GM21381 (cell line): ENCODE results near the gene RGS7.
"Not testable (repeated sequence)": the region's sequence is repeated elsewhere in the genome, so short reads cannot be mapped to it uniquely, and the experiment has no call there.

ENCODE experiments used
- ATAC-seq: cut with Tn5 transposase; IDR thresholded peaks from one replicate; pipeline ENCODE4 v1.9.1; 2021; ENCODE audit warnings: mild to moderate bottlenecking, moderate library complexity; ENCODE audit not compliant: unreplicated experiment

The RGS7 gene

DNA sequence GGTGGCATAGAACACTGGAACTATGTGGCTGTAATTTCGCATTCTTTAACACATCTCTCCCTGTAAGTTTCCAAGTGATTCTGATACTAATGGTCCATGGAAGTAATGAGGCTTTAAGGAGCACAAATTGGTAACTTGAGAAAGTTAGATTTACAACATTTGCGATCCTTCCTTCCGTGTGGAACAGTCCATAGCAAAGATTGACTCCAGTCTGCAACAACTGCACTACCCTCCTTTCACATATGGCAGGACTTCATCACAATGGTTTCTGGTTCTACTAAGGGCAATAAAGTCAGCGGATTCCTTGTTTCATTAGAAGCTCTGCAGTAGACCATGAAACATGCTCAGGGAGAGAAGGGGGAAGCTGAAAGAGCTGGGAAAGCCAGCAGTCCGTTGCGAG lies 261.2 kb downstream of the RGS7 start:
- no peak for ATAC-seq

- no peak for ATAC-seq
Observed at GRCh38 chr1:241090798-241091197, 266.2 kb downstream of the RGS7 start.

- not testable (repeated sequence) for ATAC-seq
Observed at GRCh38 chr1:241089066-241089465, 267.9 kb downstream of the RGS7 start.

GRCh38 chr1:241088075-241088474 lies 268.9 kb downstream of the RGS7 start:
- not testable (repeated sequence) for ATAC-seq

DNA sequence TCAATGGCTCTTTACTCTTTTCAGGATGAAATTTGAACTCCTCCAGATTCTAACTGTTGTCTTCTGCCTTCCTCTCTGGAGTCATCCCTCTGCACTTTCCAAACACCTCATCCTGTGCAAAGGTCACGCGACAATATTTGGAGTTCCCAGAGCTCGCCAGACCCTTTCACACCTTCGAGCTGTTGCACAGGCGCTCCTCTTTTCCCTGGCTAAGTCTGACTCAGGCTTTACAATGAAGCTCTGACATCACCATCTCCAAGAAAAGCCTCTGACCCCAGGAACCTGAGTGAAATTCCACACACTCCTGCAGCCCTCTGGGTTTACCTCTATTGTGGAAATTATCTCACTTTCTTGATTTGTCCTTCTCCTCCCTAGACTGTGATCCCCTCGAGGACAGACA lies 270.3 kb downstream of the RGS7 start:
- no peak for ATAC-seq

DNA sequence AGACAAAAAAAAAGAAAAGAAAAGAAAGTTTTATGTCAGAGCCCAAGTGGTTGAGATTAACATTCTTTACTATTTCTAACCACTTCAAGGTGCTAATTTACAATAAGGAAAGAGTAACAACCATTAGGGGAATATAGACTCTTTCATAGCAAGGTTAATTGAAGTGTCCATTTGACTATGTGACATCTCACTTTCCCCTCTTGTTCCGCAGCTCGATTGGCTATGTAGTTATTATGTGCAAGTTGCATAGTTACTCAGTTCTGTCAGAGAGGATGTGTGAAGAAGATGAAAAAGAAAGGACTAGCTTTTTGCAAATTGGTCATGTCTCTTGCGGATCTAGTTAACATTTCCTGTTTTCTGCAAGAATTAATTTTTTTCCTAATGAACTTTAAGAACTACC lies 273.7 kb downstream of the RGS7 start:
- ATAC-seq, result no peak

DNA sequence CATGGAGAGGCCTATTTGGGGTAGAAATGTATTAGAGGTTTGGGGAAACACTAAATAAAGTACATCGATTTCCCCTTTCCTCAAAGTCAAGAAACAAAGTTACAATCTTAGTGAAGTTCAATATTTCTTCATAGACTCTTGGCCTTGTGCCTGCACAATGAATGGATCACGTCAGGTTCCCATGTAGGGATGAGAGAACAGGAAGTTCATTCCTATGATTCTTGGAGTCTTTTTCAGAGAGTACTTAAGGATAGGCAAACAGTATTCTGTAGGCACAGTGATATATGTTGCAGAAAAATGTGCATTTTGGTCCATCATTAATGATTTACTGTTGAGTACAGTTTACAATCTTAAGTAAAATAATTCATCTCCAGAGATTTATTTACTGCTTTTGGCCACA lies 275.5 kb downstream of the RGS7 start:
- no peak for ATAC-seq

DNA sequence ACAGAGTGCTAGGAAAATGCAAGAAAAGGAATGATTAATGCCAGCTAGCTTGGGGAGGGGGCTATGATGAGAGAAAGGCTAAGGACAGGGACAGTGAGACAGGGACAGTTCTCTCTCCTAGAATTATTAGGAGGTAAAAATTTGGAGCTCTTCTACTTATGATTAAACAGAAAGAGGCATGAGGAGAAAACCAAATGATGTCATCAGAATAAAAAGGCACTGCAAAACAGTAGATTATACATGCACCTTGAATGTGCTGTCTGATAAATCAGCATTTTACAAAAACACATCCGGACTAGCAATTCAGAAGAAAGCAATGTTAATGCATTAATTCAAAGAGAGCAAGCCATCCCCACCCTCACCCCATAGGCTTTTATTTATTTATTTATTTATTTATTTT lies 277.5 kb downstream of the RGS7 start:
- ATAC-seq, result no peak

GRCh38 chr1:241079047-241079446 lies 278.0 kb downstream of the RGS7 start:
- ATAC-seq, result no peak

GRCh38 chr1:241077386-241078147 lies 279.4 kb downstream of the RGS7 start:
- no peak for ATAC-seq

- no peak for ATAC-seq
Observed at GRCh38 chr1:241074507-241074906, 282.5 kb downstream of the RGS7 start.

DNA sequence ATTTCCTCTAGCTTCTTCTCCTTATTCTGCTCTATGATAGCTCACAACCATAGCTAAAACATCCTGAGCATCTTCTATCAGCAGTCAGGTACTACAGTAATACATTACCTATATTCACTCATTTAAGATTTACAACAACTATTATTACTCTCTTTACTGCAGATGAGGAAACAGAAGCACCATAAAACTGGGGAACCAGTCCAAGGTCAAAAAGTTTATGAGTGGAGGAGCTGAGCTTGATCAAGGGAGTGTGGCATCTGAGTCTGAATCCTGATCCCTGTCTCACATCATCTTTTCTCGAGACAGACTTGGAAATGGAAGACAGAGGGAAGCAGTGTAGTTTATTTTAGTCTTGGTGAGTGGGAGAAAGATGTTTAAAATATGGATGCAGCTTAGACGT lies 288.6 kb downstream of the RGS7 start:
- no peak for ATAC-seq

DNA sequence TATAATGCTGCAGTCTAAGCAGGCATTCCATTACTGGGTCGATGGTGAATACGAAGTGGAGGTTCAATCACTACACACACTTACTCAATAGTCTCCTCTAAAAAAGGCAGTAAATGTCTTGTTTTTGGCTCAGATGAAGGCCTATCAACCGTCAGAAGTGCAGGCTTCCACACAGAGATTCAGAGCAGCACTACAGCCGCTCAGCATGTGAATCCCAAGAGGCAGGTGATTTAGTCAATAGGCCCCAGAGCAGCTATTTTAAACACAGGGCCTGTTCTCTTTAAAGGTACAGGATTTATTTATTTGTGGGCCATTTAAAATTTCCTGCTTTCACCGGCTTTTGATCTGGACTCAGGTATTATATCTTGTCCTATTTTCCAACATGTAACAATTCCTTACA lies 293.7 kb downstream of the RGS7 start:
- ATAC-seq, result no peak

GRCh38 chr1:241061062-241061461 lies 295.9 kb downstream of the RGS7 start:
- ATAC-seq, result no peak

DNA sequence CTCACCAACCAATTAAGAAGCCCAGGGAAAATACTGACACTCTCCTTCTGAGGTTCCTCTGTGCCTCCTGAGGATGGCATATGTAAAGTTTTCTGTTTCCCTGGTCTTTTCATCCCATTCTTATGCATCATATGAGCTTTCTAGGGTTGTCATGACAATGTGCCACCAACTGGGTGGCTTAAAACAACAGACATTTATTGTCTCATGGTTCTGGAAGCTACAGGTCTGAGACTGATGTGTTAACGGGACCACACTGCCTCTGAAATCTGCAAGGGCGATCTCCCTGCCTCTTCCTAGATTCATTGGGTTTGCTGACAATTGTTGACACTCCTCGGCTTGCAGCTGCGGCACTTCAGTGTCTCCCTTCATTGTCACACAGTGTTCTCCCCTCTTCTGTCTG lies 308.4 kb downstream of the RGS7 start:
- ATAC-seq, result no peak

GRCh38 chr1:241045659-241046058 lies 311.3 kb downstream of the RGS7 start:
- ATAC-seq, result no peak

DNA sequence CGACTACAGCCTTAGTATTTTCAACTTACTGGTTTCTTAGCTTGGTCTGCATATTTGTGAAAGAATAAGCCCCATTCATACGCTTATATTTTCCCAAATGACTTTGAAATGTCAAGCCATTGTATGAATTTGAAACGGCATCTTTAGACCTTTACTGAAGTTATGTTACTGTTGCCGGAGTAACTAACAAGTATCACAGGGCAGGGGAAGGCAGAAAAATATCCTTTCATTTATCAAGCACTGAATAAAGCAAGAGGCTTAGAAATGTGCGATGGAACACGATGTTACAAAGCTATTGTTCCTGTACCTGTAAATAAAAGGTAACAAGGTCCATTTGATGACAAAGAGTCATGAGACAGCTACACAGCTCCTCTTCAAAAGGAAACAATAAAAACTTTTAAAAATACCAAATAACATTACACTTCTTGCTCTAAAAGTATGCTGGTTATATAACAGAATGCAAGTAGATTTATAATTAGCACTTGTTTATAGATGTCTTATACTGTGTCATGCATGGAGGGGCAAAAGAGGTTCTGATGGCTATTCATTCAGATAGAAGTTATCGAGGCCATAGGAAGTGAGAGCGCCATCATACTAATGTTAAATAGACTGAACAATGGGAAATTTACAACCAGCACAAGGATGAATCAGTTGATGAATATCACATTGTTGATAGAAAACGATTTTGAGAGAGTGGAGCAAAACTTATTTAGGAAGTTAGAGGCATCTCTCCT lies 322.6 kb downstream of the RGS7 start:
- no peak for ATAC-seq

- ATAC-seq, result no peak
Observed at GRCh38 chr1:241024834-241025233, 332.2 kb downstream of the RGS7 start.

- no peak for ATAC-seq
Observed at GRCh38 chr1:241022366-241022765, 334.6 kb downstream of the RGS7 start.

DNA sequence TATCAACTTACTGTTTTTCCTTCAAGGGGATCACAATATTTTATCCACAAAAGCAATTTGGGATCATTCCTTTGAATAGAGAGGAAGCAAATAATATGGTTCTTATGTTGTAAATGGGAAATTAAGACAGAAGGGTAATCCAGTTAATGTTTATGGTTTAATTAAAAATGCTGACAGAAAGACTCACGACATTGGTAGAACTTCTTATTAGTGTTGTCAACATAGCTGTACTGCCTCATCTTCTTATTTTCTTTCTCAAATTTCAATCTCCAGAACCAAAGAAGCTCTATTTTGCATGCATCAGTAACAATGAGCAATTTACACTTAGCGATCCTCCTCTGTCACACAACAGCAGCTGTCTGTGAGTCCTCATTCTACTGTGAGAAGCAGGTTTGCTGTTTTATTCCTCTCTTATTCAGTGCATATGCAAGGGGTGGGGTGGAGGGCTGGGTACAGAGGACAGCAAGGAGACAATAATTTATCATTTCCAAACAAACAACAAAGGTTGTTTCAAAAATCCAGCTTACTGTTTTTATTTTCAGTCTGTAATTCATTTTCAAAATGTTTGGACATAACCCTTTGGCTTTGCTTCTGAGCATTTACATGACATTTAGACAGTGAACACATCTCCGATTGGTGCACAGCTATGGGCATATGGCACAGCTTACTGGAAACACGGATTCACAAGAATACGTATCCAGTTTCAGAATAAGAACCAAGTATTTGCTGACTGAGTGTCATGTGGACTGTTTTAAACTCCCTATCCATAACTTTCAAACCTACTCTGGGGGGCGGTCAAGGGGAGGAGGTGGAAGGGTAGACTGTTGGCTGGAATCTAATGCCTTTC lies 335.9 kb downstream of the RGS7 start:
- no peak for ATAC-seq

- ATAC-seq, result no peak
Observed at GRCh38 chr1:241012708-241013340, 344.2 kb downstream of the RGS7 start.
